Left cardiac atrium (tissue), 4 donors: ENCODE data around the gene LIMK2. TPM values are rescaled to one million over a fixed set of nuclear protein-coding genes. Genes with fewer than 3 reads are reported as not detected.
A peak's percentile ranks its signal among the peaks of the same experiment; 100 is the strongest.
"Not testable (repeated sequence)": the region's sequence is repeated elsewhere in the genome, so short reads cannot be mapped to it uniquely, and the experiment has no call there.

Source experiments
- ATAC-seq, 2 donors: fragments of 200-7000 bp; cut with Tn5 transposase; one replicate each; pipeline ENCODE4 v1.9.1; 2020; ENCODE audit warnings: mild to moderate bottlenecking in 2 of 2, moderate library complexity in 2 of 2
- DNase-seq: peaks from one replicate; pipeline ENCODE4 v3.0.0-alpha.2; 2020
- intact Hi-C, 2 donors: fragments of 100-400 bp; cut with DNase I; formaldehyde crosslinking; loops; one replicate each; pipeline versions ENCODE4 v1.14.1 to v1.15.1; 2022 to 2023
- long read RNA-seq: library from polyadenylated mRNA; unstranded; transcript quantifications from one replicate; pipeline ENCODE4 v2.0.0, GENCODE V29; 2021
- total RNA-seq, 2 donors: library from RNA; stranded (reverse); fragmentation: NEBNext Ultra II Directional; extraction: Animal tissue kit (Norgen Biotek cat#: 25700); gene quantifications; one replicate each; pipeline ENCODE4 v1.2.1, GENCODE V29; 2021
- donor health status: DM: no; HTN: yes; CAD: no.
- donor health status: DM: no; HTN: yes; CAD: no; lungs with severe emphysema.
- donor health status: DM: yes; HTN: yes; CAD: no.
- donor health status: Dilated cardiomyopathy.

Gene LIMK2
- total RNA-seq = 10 to 100 TPM; 10.2 to 18.5 TPM
- long read RNA-seq, partial matches to known transcripts = 7 of 22 reads
- long read RNA-seq, other reads (novel, unspliced or antisense) = 11 of 22 reads

DNA sequence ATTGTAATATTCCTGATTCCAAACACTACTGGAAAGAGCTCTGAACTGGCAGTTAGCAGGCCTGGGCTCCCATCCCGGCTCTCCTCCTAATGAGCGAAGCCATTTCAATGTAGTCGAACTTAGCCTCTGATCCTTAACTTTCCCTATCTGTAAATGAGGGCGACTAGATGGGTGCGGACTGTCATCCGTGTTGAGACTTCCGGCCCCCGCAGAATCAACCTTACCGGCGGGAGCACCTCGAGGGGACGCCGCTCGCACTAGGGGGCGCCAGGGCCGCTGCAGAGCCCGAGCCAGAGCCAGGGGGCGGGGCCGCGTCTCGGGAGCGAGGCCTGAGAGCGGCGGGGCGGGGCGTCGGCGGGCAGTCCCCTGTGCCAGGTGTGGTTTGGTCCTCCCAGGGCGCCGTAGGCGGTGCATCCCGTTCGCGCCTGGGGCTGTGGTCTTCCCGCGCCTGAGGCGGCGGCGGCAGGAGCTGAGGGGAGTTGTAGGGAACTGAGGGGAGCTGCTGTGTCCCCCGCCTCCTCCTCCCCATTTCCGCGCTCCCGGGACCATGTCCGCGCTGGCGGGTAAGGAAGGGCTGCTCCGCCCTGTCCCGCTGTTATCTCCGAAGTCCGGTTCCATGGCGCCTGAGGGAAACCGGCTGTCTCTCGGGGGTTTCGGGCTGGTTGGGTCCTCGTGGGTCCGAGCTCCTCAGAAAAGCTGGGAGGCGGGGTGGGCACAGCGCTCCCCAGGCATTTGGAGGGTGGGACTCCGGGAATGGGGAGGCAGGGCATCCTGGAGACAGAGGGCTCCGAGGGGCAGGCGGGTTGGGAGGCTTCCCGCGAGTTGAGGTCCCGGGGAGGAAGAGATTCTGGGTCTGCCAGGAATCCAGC is at the start of gene LIMK2:
LIMK2 (plus strand) TSS at position 437 of the 869 bp plus-strand sequence; CDS start at position 548, 111 bp downstream.
- ATAC-seq (peak; percentile 97 to 98), DNase-seq (peak; percentile 97)
- intact Hi-C loops = loop anchor here in 1 of 2 donors (10.0 kb wide), 1 partner anchor 63 kb away; no protein-coding TSS in a partner anchor

DNA sequence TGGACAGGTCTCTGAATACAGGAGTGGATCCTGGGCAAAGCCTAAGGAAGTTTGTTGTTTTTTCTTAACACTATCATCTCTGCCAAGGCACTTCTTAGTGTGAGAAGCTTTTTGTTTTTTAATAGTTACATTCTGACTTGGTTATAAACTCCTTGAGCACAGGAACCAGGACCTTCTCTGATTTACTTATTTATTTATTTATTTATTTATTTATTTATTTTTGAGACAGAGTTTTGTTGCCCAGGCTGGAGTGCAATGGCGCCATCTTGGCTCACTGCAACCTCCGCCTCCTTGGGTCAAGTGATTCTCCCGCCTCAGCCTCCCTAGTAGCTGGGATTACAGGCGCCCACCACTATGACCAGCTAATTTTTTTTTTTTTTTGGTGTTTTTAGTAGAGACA is 41.1 kb upstream of the LIMK2 start:
- no peak for ATAC-seq
- intact Hi-C loops = no loop called here
- no peak for DNase-seq

DNA sequence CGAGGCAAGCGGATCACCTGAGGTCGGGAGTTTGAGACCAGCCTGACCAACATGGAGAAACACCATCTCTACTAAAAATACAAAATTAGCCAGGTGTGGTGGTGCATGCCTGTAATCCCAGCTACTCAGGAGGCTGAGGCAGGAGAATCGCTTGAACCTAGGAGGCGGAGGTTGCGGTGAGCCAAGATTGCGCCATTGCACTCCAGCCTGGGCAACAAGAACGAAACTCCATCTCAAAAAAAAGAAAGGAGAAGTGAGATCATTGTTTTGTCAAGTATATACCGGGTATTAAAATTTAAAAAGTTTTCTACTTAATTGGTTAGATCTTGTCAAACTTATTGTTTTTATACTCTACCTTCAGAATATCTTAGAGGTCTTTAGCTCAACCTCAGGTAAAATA is 40.4 kb upstream of the LIMK2 start:
- ATAC-seq, intact Hi-C loops, DNase-seq: not testable (repeated sequence)

DNA sequence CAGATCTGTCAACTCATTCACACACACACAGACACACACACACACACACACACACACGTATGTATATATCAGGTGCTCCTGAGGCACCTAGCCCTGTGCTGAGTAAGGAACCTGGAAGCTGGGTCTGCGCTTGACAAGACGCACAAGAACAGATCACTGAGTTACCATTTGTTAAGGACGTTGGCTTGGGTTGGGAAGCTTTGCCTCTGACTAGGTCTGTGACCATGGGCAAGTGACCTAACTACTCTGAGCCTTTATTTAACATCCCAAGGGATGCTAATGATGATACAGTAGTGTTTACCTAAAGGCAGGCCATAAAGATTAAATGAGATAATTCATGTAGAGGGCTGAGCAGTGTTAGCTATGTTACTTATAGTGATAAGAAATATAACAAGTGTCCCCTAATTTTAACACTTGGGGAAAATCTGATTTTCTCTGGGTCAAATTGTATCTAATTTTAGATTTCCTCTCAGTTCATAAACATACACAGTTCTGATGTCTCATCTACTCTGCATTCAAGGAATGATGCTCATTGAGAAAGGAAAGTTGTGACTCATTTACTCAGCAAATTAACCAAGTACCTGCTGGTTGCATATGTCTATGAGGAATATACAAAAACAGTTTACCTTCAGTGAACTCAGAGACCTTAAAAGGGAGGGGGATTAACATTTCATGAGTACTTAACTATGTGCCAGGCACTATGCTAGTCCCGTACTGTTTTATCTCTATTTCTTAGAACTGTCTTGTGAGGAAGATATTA is 38.5 kb upstream of the LIMK2 start:
- ATAC-seq (peak in 1 of 2 donors; percentile 77), DNase-seq (no peak)
- intact Hi-C loops = no loop called here

DNA sequence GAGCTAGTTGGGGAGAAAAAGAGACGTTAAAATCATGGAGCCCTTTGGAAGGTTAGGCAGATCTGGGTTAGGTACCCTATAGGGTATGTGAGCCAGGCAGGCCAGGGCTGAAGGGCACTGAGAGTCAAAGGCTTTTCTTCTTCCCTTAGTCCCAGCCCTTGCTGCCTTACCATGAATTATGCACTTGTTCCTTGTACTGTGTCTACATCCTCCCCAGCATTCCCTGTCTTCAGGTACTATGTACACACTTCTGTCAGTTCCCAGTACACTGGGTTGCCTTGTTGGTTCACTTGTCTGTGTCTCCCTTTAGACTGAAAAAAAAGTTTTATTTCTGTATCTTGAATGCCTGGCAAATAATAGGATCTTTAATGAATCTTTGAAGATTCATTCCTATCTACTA is 35.2 kb upstream of the LIMK2 start:
- DNase-seq (no peak), ATAC-seq (no peak)
- intact Hi-C loops = no loop called here

DNA sequence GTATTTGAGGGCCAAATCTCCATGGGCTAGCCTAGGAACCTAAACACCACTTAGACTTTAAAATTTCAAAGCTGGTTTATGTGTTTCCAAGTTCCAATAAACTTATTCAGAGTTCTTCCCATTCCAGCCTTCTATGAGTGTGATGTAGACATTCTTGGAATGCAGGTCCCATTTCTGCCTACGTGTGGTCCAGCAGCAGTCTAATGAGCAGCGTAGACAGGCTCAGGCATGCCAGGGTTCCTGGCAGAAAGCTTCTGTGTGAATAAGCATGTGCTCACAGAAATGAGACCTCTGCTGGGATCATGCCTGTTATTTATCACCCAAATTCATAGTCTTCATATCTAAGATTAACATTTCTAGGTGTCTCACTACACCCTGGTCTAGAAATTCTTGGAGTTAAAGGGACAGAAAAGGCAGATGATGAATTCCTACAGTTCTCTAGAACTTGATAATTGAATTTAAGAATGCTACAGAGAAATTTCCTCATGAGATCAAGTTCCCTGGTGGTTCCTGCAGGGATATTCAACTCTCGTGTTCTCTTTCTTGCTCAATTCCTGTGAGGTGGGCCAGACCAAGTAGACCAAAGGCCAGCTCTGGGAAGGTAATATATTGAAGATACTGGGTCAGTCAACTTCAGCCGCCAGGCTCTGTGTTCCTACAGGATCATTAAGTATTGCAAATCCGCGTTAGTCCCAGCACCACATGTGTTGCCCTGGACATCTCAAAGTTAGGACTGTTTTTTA is 34.5 kb upstream of the LIMK2 start:
- intact Hi-C loops = no loop called here
- DNase-seq (no peak), ATAC-seq (peak in 1 of 2 donors; percentile 39)

DNA sequence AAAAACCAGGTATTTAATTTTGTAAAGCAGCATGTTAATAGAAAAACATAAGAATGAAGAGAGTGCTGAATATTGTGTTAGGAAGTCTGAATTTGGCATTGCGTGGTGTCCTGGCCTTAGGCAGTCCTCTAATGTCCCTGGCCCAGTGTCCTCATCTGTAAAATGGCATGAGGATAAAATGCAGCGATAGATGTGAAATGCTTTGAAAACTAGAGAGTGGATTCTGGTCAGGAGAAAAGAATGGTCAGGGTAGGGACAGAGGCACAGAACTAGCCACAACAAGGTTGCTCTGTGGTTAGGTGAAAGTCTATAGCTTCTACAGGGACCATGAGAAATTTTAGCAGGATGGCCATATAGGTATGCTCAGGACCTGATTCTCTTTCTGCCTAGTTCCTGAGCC is 33.2 kb upstream of the LIMK2 start:
- intact Hi-C loops = no loop called here
- no peak for ATAC-seq

DNA sequence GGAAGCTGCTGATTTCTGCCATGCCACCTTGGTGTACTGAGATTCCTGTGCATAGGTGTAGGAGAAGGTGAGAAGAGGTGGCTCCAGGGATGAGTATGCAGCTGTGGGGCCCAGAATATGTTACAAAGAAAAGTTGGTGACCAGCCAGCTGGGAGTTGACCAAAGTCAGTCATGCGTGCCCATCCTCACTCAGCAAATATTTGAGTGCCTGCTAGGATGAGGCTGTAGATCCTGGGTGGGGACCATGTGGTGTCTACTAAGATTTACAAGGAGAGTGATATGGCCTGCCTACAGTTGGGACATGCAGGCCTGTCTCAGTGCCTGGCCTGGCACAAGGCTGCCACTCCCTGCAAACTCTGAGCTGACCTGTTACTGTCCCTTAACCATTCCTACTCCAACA is 32.8 kb upstream of the LIMK2 start:
- DNase-seq = no peak
- peak in 1 of 2 donors; percentile 61 for ATAC-seq
- intact Hi-C loops = no loop called here

More for the DNA sequence above, 33.2 kb upstream of the LIMK2 start:
- no peak for DNase-seq

DNA sequence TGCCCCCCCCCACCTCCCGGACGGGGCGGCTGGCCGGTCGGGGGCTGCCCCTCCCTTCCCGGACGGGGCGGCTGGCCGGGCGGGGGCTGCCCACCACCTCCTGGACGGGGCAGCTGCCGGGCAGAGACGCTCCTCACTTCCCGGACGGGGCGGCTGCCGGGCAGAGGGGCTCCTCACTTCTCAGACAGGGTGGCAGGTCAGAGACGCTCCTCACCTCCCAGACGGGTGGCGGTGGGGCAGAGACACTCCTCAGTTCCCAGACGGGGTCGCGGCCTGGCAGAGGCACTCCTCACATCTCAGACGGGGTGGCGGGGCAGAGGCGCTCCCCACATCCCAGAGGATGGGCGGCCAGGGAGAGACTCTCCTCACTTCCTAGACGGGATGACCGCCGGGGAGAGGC is 28.1 kb upstream of the LIMK2 start:
- no peak for DNase-seq
- no peak for ATAC-seq
- intact Hi-C loops = no loop called here

DNA sequence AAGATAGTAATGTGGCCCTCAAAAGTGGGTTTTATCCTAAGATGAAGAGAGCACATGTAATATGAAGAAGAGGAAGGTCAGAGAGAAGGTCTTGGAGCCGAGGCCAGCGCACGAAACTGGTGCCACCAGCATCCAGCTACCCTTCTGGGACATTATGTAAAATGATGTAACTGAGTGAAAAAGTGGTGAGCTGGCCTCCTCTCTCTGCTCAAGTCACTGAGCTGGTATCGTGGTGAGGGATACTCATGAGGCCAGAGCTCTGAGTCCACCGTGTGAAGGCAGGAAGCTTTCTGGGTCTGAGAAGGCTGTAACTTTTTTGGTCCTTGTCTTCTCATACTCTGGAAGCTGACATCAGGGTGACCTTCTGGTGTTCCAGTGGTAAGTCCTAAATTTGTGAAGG is 27.0 kb upstream of the LIMK2 start:
- DNase-seq (no peak), ATAC-seq (no peak)
- intact Hi-C loops = no loop called here

DNA sequence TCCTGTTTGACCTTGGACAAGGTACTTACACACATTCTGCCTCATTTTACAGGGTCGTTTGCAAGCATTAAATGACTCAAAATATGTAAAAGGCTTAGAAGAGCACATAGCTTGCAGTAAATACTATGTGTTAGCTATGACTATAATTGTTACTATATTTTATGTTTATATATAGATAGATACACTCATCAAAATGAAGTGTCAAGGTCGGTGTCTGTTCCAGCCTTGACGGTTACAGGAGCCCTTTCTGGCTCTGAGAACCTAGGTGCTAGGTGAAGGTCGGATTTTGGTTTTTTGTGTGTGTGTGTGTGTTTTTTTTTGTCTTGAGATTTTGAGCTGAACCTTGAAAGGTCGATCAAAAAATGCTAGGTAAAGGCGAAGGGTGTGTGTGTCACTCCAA is 24.5 kb upstream of the LIMK2 start:
- DNase-seq (no peak), ATAC-seq (no peak)
- intact Hi-C loops = no loop called here

DNA sequence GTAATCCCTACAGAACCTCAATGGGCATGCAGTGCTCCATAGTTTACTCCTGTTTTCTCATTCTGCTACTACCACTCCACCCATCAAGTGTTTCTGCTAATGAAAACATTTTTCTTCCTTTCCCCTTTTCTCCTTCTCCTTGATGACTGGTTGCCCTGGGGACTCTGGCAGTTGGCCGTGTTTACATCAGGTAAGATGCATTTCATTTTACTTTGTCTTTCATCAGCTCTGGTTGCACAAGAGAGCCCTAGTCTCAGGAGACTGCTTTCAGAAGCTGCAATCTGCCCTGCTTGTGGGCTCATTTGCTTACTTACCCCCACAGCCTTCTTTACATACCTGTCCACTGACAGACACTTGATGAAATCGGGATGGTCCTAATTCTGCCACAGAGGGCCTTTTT is 19.6 kb upstream of the LIMK2 start:
- DNase-seq (no peak), ATAC-seq (peak in 1 of 2 donors; percentile 47)
- intact Hi-C loops = no loop called here

DNA sequence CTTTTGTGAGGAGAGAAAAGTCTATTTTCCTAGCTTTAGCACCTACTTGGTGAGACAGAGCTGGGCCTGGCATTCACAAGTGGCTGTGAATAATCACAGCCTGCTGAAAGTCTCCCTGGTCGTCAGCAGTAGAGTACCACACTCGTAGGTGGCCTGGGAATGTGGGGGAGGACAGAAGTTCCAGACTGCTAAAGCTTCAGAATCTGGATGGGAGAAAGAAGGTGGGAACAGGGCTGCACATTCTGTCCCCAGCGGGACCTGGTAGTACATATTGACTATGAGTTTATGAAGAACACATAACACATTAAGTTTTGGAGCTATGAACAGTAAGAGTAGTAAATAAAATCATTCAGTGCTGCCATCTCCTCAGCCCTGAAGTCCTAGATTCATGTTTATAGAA is 19.0 kb upstream of the LIMK2 start:
- intact Hi-C loops = no loop called here
- DNase-seq (no peak), ATAC-seq (no peak)

DNA sequence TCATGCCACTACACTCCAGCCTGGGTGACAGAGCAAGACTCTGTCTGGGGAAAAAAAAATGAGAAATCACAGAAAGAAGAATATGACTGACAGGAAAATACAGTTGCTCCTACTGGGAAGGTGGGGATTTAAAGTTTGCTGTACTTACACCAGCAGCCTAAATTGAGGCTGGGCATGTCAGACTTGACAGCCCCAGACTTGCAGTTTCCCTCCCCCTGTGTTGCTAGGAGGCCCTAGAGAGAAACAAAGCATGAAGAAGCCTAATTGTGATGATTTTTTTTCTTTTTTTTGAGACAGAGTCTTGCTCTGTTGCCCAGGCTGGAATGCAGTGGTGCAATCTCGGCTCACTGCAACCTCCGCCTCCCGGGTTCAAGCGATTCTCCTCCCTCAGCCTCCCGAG is 17.4 kb upstream of the LIMK2 start:
- intact Hi-C loops, ATAC-seq, DNase-seq: not testable (repeated sequence)

DNA sequence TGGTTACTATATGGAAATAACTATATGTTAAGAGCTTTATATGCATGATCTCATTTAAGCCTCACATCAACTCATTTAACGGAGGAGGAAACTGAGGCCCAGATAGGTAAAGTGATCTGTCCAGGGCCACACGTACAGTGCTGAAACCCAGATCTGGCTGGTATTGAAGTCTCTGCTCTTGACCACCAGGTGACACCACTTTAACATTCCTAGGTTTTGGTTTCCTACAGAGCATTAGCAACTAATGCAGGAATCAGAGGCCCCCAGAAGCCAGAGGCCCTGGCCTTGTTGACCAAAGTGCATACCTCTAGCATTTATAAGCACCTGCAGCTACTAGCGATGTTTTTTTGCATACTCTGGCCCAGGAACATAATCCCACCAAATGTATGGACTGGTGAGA is 12.9 kb upstream of the LIMK2 start:
- intact Hi-C loops = no loop called here
- DNase-seq (no peak), ATAC-seq (no peak)

DNA sequence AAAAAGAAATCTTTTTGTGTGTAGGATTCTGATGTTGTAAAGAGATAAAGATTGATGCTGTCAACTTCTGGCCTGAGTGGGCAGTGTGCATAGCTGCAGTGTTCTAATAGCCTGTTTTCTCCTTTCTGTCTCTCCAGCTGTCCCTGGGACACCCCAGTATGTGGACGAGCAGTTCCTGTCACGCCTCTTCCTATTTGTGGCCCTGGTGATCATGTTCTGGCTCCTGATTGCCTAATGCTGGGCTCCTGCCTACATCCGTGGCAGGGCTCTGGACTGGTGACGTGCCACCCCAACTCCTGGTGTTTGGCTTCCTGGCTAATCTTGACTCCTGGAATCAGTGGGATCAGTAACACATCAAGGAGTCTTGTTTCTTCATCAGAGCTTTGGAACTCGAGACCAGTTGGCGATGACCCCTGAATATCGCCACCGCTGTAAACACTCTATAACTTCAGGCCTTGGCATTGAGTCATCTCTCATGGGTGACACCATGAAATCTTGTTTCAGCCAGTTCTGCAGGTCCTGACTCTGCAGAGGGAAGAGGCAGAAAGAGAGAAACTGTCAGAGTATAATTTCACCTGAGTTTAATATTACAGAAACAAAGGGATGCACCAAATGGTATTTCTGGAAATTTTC is 7.6 kb upstream of the LIMK2 start:
- intact Hi-C loops, DNase-seq: not testable (repeated sequence)
- peak in 1 of 2 donors; percentile 27 for ATAC-seq

DNA sequence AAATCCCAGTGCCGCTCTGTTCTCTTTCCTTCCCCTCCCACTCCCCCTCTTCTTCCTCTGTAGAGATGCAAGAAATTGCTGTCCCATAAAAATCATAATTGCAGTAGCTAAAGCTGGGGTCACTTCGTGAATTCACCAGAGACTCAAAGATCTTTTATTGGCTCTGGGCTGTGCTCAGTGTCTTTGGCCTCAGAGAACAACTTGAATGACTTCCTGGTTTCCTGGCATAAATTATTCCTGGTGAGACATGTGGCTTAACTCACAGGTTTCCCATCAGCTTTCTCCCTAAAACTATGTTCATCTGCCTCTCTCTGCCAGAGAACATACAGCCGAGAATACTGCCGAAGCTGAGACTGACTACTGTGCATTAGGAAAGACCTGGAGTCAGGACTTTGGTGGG is 7.0 kb upstream of the LIMK2 start:
- ATAC-seq, intact Hi-C loops, DNase-seq: not testable (repeated sequence)

DNA sequence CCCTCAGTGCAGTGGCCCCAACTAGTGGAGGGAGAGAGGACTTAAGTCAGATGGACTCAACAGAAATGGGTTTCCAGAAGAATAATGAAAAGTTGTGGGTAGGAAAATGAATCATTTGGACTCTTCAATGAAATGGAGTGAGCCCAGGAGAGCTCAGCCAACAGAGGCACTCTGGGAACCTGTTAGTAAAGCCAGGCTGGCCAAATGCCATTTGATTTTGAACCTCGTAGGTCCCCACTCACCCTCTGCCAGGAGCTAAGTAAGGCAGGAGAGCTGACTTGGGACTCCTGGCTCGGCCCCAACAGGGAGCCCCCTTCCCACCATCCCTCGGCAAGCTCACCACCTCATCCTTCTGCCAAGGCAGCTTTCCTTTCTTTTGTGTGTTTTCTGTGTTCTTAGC is 5.6 kb upstream of the LIMK2 start:
- intact Hi-C loops, DNase-seq, ATAC-seq: not testable (repeated sequence)
